Right forelimb (tissue), 1 donor: Measurements from ENCODE around the gene WNT2.
"Not testable (repeated sequence)": the region's sequence is repeated elsewhere in the genome, so short reads cannot be mapped to it uniquely, and the experiment has no call there.

Experiments used
- DNase-seq: peaks from one replicate; pipeline ENCODE4 v3.0.0-alpha.2; 2018

The WNT2 gene

GRCh38 chr7:117302396-117302795 is 20.5 kb downstream of the WNT2 start:
- DNase-seq = no peak

DNA sequence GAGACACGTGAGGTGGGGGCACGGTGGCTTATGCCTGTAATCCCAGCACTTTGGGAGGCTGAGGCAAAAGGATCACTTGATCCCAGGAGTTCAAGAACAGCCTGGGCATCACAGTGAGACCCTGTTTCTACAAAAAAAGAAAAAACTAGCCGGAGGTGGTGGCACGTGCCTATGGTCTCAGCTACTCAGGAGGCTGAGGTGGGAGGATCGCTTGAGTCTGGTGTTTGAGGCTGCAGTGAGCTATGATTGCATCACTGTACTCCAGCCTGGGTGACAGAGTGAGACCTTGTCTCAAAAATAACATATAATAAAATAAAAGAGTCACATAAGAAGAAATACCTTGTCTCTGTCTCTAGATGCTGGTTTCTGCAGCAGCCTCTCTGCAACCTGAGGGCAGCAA is 22.4 kb downstream of the WNT2 start:
- DNase-seq = not testable (repeated sequence)

DNA sequence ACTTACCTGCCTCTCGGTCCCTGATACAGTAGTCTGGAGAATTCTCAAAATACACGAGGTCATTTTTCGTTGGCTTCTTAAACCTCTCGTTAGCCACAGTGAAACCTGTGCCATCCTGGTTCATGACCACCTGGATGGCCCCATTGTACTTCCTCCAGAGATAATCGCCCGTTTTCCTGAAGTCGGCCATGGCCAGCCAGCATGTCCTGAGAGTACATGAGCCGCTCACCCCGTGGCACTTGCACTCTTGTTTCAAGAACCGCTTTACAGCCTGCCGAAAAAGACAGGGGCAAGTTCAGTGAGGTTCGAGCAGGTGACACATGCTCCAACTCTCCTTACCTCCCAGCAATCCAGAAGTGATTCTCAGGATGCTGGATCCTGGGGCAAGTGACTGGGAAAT is 25.3 kb downstream of the WNT2 start:
- no peak for DNase-seq

GRCh38 chr7:117296066-117296465 is 26.8 kb downstream of the WNT2 start:
- DNase-seq = no peak

- no peak for DNase-seq
Measured at GRCh38 chr7:117285826-117286225, 37.0 kb downstream of the WNT2 start.

GRCh38 chr7:117284692-117285091 is 38.2 kb downstream of the WNT2 start:
- DNase-seq = no peak

- no peak for DNase-seq
Measured at GRCh38 chr7:117283779-117284178, 39.1 kb downstream of the WNT2 start.

- DNase-seq = no peak
Measured at GRCh38 chr7:117283371-117283770, 39.5 kb downstream of the WNT2 start.

GRCh38 chr7:117282239-117282812 is 40.5 kb downstream of the WNT2 start:
- no peak for DNase-seq

DNA sequence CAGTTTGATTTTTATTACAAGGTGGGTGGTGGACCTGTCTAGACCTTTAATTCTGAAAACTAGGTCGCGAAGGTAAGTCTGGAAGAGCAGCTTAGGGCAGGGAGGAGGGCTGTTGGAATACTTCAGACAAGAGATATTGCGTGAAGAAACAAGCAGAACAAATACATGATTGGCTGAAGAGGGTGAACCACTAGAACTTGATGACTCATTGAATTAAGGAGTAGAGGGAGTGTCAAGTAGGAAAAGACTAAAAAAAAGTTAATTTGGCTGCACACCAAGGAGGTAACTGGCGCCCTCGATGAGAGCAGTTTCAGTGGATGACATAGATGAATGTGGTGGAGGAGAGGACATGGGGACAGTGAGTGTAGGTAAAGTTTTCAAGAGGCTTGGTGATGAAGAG is 41.3 kb downstream of the WNT2 start:
- no peak for DNase-seq

DNA sequence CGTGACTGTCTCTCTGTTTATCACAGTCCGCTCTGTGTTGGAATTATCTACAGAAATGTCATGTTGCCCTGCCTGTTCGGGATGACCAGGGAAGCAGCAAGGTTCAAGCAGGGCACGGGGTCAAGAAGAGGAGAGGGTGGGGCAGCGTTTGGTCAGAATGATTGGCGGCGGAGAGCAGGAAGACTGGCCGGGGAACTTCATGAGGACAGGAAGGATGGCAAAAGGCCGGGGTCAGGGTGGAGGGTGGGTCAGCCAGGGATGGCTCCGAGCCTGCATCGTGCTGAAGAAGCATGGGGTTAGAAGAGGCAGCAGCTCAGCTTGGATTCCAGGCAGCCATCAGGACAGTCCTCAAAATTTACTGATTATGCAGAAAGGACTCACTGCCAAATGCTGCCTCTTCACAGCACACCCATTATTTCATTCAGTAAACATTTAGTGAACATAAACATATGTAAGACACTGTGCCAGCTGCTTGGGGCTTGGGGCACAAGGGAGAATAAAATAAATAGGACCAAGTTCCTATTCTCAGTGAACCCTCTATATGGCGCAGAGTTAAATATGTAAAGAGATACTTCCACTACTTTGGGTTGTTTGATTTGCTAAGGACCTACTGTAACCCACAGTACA is 42.8 kb downstream of the WNT2 start:
- no peak for DNase-seq

DNA sequence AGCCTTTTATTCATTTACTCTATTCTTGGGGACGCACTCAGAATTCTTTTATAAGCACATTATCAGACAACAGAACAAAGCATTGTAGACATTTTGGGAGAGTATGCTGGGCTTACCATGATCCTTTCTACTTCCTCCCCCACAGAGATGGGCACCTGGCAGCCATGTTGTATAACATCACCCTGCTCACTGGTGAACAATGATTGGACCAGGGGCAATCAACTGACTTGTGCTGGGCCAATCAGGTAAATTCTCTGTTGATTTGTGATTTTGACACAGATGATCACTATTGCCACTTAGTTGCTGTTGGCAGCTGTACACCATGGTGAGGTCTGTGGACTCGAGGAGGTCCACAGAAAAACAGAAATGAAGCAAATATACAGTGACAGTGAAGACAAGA is 43.7 kb downstream of the WNT2 start:
- no peak for DNase-seq

DNA sequence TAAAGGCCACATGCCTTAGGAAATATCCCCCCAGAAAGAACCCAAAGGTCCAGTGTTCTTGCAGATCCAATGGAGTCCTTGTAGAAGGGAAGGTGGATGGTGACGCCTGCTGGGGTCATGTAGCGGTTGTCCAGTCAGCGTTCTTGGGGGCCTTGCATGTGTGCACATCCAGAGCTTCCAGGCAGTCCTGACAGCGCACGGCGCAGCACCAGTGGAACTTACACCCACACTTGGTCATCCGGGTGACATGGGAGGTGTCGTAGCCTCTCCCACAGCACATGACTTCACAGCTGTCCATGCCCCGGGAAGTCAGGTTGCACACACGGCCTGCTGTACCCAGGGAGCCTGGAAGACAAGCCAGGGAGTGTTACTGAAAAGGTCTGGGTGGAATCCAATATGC is 44.8 kb downstream of the WNT2 start:
- no peak for DNase-seq

DNA sequence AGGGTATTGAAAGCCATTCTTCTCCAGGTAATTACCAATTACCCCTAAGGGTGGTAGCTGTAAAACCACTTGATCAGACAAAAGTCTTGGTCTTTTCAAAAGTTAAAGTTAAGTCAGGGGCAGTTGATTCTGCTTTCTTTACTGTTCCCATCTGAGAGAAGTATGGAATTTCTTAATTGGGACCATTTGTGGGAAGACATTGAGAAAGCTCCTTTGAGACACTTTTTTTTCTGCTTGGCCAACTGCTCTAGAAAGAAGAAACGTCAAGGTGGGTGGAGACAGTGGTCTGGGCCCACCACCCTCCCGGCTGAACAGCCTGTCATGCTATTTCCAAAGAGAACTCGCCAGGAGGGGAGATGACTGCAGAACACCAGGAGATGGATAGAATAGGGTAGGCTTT is 45.3 kb downstream of the WNT2 start:
- DNase-seq = no peak

GRCh38 chr7:117274951-117275350 is 47.9 kb downstream of the WNT2 start:
- no peak for DNase-seq

- DNase-seq = no peak
Measured at GRCh38 chr7:117273814-117274225, 49.0 kb downstream of the WNT2 start.

DNA sequence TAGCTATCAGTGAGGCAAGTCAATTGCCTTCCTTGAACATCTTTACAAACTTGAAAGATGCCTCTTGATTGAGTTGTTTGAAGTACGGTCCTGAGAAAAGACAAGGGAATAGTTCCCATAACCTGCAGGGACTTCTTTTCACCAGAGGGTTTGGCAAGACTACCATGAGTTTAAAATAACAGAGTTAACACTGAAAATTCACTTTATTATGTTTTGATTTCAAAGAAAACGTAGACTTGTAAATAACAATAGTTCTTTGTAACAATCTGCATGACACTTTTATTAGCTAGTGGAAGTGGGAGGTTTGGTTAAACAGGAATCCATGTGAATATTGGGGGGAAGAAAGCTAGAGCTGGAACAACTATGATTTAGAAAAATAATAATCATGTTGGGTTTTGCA is 49.5 kb downstream of the WNT2 start:
- DNase-seq = no peak

- no peak for DNase-seq
Measured at GRCh38 chr7:117272017-117272759, 50.7 kb downstream of the WNT2 start.

DNA sequence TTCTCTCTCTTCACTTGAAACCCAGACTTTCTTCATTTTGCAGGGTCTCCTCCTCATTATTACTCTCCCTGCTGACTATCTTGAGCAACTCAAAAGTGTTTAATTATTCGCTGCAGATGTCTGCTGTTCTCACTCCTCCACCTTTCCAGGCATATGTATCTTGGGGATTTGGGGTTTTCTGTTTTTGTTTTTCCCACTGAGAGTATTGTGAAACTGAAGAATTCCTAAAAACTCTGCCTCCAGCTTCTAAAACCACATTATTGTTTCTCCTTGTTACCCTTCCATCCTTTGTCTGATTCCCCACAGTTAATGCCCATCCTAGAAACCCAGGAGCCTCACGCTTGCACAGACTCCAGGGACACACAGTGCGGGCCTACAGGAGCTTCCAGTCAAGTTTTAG is 51.3 kb downstream of the WNT2 start:
- no peak for DNase-seq

DNA sequence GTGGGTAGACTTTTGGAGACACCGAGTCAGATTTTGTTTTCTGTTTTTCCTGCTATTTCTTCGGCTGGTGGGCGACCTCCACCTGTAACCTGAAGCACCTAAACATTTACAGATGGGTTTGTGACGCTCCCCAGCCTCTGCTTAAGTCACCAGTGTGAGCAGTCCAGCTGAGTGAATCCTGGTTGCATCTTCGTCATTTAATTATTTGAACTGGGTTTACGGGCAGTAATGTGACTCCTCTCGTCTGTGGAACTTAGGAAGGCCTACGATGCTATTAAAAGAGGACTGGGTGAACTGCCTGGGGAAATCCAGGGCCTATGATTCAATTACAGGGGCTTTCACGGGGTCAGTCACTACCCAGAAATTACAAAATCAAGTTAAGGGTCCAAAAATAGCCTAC is 52.5 kb downstream of the WNT2 start:
- DNase-seq = no peak

DNA sequence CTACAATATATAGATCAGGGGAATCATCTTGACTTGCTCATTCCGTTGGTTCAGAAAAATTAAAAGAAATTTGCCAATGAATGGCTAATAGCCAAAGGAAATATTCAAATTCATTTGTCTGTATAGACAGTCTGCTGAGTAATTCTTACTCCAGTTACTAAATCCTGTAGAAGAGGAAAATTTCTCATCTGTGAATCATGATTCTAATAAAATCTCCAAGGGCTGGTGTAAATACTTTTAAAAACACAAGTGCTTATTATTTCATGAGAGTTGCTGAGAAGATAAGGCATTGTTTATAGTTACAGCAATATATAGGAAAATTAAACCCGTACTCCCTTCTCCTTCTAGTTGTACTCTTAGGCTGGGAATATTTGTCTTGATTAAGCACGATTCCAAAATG is 53.0 kb downstream of the WNT2 start:
- DNase-seq = no peak

DNA sequence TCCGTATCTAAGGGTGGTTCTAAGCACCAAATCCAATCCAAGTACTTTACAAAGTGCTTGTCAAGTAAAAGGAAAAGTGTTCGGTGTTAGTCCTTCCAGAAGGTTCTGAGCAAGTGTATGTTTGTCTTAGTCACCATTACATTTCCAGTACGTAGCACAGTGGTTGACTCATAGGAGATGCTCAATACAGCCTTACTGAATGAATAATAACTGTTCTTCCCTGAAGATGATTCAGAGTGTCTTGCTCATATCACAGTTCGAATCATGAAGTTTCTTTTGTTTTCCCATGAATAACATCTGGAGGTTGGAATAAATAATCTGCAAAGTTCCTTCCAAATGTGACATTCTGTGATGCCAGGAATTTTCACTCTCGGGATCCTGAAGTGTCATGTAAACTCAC is 53.4 kb downstream of the WNT2 start:
- DNase-seq = no peak

DNA sequence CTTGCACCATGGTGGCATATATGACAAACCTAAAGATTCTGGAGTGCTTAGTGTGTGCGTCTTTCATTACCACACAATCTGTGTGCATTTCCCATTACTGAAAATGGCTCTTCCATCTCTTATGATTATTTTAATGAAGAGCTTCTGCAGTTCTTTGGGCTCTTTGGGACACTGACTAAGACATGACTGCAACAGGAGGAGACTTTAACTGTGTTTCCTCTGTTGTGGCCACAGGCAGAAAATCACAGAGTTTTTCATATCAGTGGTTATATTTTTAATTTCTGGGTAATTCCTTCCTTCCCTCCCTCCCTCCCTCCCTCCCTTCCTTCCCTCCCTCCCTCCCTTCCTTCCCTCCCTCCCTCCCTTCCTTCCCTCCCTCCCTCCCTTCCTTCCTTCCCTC is 58.1 kb downstream of the WNT2 start:
- DNase-seq = no peak

GRCh38 chr7:117262546-117262945 is 60.3 kb downstream of the WNT2 start:
- DNase-seq = no peak

DNA sequence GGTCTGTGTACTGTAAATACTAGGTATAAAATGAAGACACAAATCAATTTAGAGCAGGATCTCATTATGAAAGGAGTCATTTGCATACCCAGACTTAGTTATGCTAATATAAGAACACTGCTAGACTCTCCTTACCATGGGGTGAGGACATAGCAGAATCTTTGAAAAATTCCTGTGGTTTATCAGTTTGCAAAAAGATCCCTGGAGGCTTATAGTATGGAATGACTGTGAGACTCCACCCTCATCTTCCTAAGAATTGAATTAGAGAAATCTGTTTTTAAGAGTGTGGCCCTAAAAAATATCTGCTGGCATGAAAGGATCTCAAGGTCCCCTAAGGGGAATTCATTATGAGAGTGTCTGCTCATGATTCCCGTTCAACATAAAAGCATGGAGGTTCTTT is 63.2 kb downstream of the WNT2 start:
- no peak for DNase-seq
